ENCODE data around the gene KRTAP10-7. TPM values are rescaled to one million over a fixed set of nuclear protein-coding genes. Genes with fewer than 3 reads are reported as not detected.
"Not testable (repeated sequence)": the region's sequence is repeated elsewhere in the genome, so short reads cannot be mapped to it uniquely, and the experiment has no call there.

KRTAP10-7 gene
- total RNA-seq, 2 donors from 2014 or later, result not detected

GRCh38 chr21:44628707-44629391 lies 28.5 kb downstream of the KRTAP10-7 start:
- Histone ChIP-seq H3K27ac (no peak overlapping the region), H3K4me1 (ENCODE audit: control insufficient read depth in 1 of 2, low read depth in 2 of 2) (no peaks in the 10 kb centered on the region), H3K9me3 (peaks cover 10% of the 10 kb centered on the region), H3K27me3 (replicated peaks; ENCODE audit: insufficient read depth) (no peaks in the 10 kb centered on the region), H3K36me3 (no peaks in the 10 kb centered on the region), H3K4me3 (no peak overlapping the region)
- DNase-seq (ENCODE audit: low spot score) (no peak), ATAC-seq (ENCODE audit: insufficient number of reproducible peaks, low FRiP score, low read depth) (no peak)
- no peak for TF ChIP-seq CTCF (IDR thresholded peaks at IDR 0.05)

GRCh38 chr21:44630440-44630839 lies 30.0 kb downstream of the KRTAP10-7 start:
- H3K9me3 ChIP-seq, result peaks cover 10% of the 10 kb centered on the region
- no peak overlapping the region for H3K4me3 ChIP-seq
- H3K36me3 ChIP-seq, result no peaks in the 10 kb centered on the region
- no peak for DNase-seq (ENCODE audit: low spot score)
- no peak overlapping the region for H3K27ac ChIP-seq
- ATAC-seq (ENCODE audit: insufficient number of reproducible peaks, low FRiP score, low read depth), result no peak
- H3K27me3 ChIP-seq (replicated peaks; ENCODE audit: insufficient read depth), result no peaks in the 10 kb centered on the region
- no peak for TF ChIP-seq CTCF (IDR thresholded peaks at IDR 0.05)
- no peaks in the 10 kb centered on the region for H3K4me1 ChIP-seq (ENCODE audit: control insufficient read depth in 1 of 2, low read depth in 2 of 2)

- H3K27ac ChIP-seq, result no peak overlapping the region
- no peaks in the 10 kb centered on the region for H3K36me3 ChIP-seq
- H3K27me3 ChIP-seq (replicated peaks; ENCODE audit: insufficient read depth), result no peaks in the 10 kb centered on the region
- H3K4me3 ChIP-seq, result no peak overlapping the region
- peaks cover 10% of the 10 kb centered on the region for H3K9me3 ChIP-seq
- no peaks in the 10 kb centered on the region for H3K4me1 ChIP-seq (ENCODE audit: control insufficient read depth in 1 of 2, low read depth in 2 of 2)
- no peak for ATAC-seq (ENCODE audit: insufficient number of reproducible peaks, low FRiP score, low read depth)
- no peak for TF ChIP-seq CTCF (IDR thresholded peaks at IDR 0.05)
- no peak for DNase-seq (ENCODE audit: low spot score)
Measured at GRCh38 chr21:44632067-44632466, 31.7 kb downstream of the KRTAP10-7 start.

GRCh38 chr21:44636209-44637017 lies 36.0 kb downstream of the KRTAP10-7 start:
- Histone ChIP-seq H3K4me1 (ENCODE audit: control insufficient read depth in 1 of 2, low read depth in 2 of 2) (no peaks in the 10 kb centered on the region), H3K27me3 (replicated peaks; ENCODE audit: insufficient read depth) (no peaks in the 10 kb centered on the region), H3K9me3 (peaks cover 10% of the 10 kb centered on the region), H3K36me3 (no peaks in the 10 kb centered on the region), H3K4me3 (no peak overlapping the region), H3K27ac (no peak overlapping the region)
- DNase-seq (ENCODE audit: low spot score), result no peak
- no peak for TF ChIP-seq CTCF (IDR thresholded peaks at IDR 0.05)
- ATAC-seq (ENCODE audit: insufficient number of reproducible peaks, low FRiP score, low read depth), result no peak

GRCh38 chr21:44637018-44637850 lies 36.8 kb downstream of the KRTAP10-7 start, which contains the start of gene KRTAP10-10:
KRTAP10-10 (plus strand) TSS chr21:44637356; CDS start chr21:44637418, 62 bp downstream.
- no peaks in the 10 kb centered on the region for H3K27me3 ChIP-seq (replicated peaks; ENCODE audit: insufficient read depth)
- DNase-seq (ENCODE audit: low spot score) (no peak), ATAC-seq (ENCODE audit: insufficient number of reproducible peaks, low FRiP score, low read depth) (no peak)
- no peak within 1 kb of the TSS for H3K4me3 ChIP-seq
- H3K4me1 ChIP-seq (ENCODE audit: control insufficient read depth in 1 of 2, low read depth in 2 of 2), result no peaks in the 10 kb centered on the region
- peaks cover 5% of the 10 kb centered on the region for H3K9me3 ChIP-seq
- no peak within 1 kb of the TSS for H3K27ac ChIP-seq
- no peaks in the 10 kb centered on the region for H3K36me3 ChIP-seq
- TF ChIP-seq CTCF (IDR thresholded peaks at IDR 0.05), result no peak

GRCh38 chr21:44637851-44638348 lies 37.5 kb downstream of the KRTAP10-7 start:
- H3K4me3 ChIP-seq; H3K4me1 ChIP-seq (ENCODE audit: control insufficient read depth in 1 of 2, low read depth in 2 of 2); H3K27ac ChIP-seq; DNase-seq (ENCODE audit: low spot score); H3K9me3 ChIP-seq; ATAC-seq (ENCODE audit: insufficient number of reproducible peaks, low FRiP score, low read depth); H3K27me3 ChIP-seq (replicated peaks; ENCODE audit: insufficient read depth); H3K36me3 ChIP-seq: not testable (repeated sequence)
